AG04450 (cell line): ENCODE results near the gene GREM2. TPM values are rescaled to one million over a fixed set of nuclear protein-coding genes. Genes with fewer than 3 reads are reported as not detected.

Experiments
- CTCF ChIA-PET: fragments of 300-600, 350-600 bp; formaldehyde crosslinking; extraction: SDS; loops from one replicate; lab custom pipeline; 2022; ENCODE audit warnings: antibody characterized with exemption, inconsistent platforms; lab: Charles Lee
- POLR2A ChIA-PET: fragments of 350-600 bp; formaldehyde crosslinking; extraction: SDS; loops from one replicate; lab custom pipeline; 2021; ENCODE audit warnings: antibody characterized with exemption, inconsistent platforms; lab: Yijun Ruan, JAX
- DNase-seq: peaks from one replicate; pipeline ENCODE4 v3.0.0-alpha.2; 2011; ENCODE audit warnings: low read depth, low spot score
- H3K27ac ChIP-seq: one replicate; pipeline ENCODE4 v1.5.1; 2012; ENCODE audit warnings: low read depth, low read length, control low read depth
- H3K27me3 ChIP-seq: one replicate; pipeline ENCODE4 v1.6.0; 2012; ENCODE audit warnings: low read length; ENCODE audit not compliant: control insufficient read depth, insufficient read depth
- H3K4me3 ChIP-seq: 2 replicates; pipeline ENCODE4 v1.5.1; 2011; ENCODE audit warnings: mild to moderate bottlenecking, low read depth, low read length, control low read depth
- H3K9me3 ChIP-seq: 2 replicates; pipeline ENCODE4 v1.5.1; 2012; ENCODE audit warnings: low read length; ENCODE audit not compliant: control insufficient read depth, insufficient read depth
- CTCF ChIP-seq: IDR thresholded peaks from 2 replicates; pipeline ENCODE4 v1.5.1; 2011; ENCODE audit warnings: low read depth, low read length, control low read depth, inconsistent platforms
- polyA minus RNA-seq: library from RNA; depleted of rRNA, polyadenylated mRNA; stranded (reverse); fragments of >200 nt; gene quantifications from 2 replicates; pipeline ENCODE4 v1.2.3, GENCODE V29; 2011; rRNA and poly(A)+ RNA removed
- polyA plus RNA-seq: library from polyadenylated mRNA; depleted of rRNA; stranded (reverse); fragments of >200 nt; gene quantifications from 2 replicates; pipeline ENCODE4 v1.2.3, GENCODE V29; 2011; rRNA removed

The GREM2 gene
- 2.1 and 2.3 TPM in 2 replicates for polyA plus RNA-seq
- polyA minus RNA-seq, result 0.97 and 1.1 TPM in 2 replicates

GRCh38 chr1:240611619-240612480 lies at the start of gene GREM2:
Gene GREM2, minus strand, starts transcription at chr1:240612155. Its CDS starts 118,680 bp downstream, at chr1:240493475.
- POLR2A ChIA-PET, result interaction anchor here (0.8 to 1.5 kb wide), 4 partner anchors 13 to 420 kb away, joined by 3 to 12 read pairs (median 4); no protein-coding TSS in a partner anchor
- no peak within 1 kb of the TSS for H3K27ac ChIP-seq

GRCh38 chr1:240658312-240658960 lies 46.5 kb upstream of the GREM2 start:
- DNase-seq, result peak; percentile 45
- TF ChIP-seq CTCF, result no peak
- Histone ChIP-seq H3K27me3 (no peaks in the 10 kb centered on the region), H3K27ac (peak overlapping the region; percentile 62), H3K9me3 (0 out of 2 replicates have a peak, but pooled peaks cover 4% of the 10 kb centered on the region), H3K4me3 (peak overlapping the region; percentile 25; the same call in 1 of the 2 replicates)
- POLR2A ChIA-PET, result interaction anchor here (0.8 to 1.0 kb wide), 2 partner anchors 14 to 33 kb away, joined by 3 to 4 read pairs; no protein-coding TSS in a partner anchor
- CTCF ChIA-PET, result interaction anchor here (1.3 kb wide), 1 partner anchor 470 kb away, joined by 4 read pairs; no protein-coding TSS in a partner anchor

More at GRCh38 chr1:240611619-240612480, at the start of gene GREM2:
- peak; percentile 86 for DNase-seq
- H3K4me3 ChIP-seq, result peak within 1 kb of the TSS; percentile 78
- no peaks in the 10 kb centered on the region for H3K27me3 ChIP-seq
- TF ChIP-seq CTCF, result no peak
- H3K9me3 ChIP-seq, result no peaks in the 10 kb centered on the region
- CTCF ChIA-PET, result interaction anchor here (0.6 to 2.4 kb wide), 6 partner anchors 10 to 423 kb away, joined by 3 to 11 read pairs (median 5); no protein-coding TSS in a partner anchor

GRCh38 chr1:240656531-240656930 lies 44.6 kb upstream of the GREM2 start:
- ChIA-PET POLR2A (no interaction called here), CTCF (no interaction called here)
- H3K27ac ChIP-seq, result no peak overlapping the region
- DNase-seq, result no peak
- H3K27me3 ChIP-seq, result no peaks in the 10 kb centered on the region
- 0 out of 2 replicates have a peak, but pooled peaks cover 4% of the 10 kb centered on the region for H3K9me3 ChIP-seq
- H3K4me3 ChIP-seq, result no peak overlapping the region
- TF ChIP-seq CTCF, result no peak

- POLR2A ChIA-PET, result no interaction called here
- no peak for DNase-seq
- no peak overlapping the region for H3K4me3 ChIP-seq
- no peaks in the 10 kb centered on the region for H3K27me3 ChIP-seq
- H3K9me3 ChIP-seq, result 0 out of 2 replicates have a peak, but pooled peaks cover 4% of the 10 kb centered on the region
- H3K27ac ChIP-seq, result no peak overlapping the region
- TF ChIP-seq CTCF, result no peak
- CTCF ChIA-PET, result no interaction called here
Measured at GRCh38 chr1:240652961-240653409, 41.0 kb upstream of the GREM2 start.
